GM23338 (cell line): ENCODE data around the gene DIS3L. TPM values are rescaled to one million over a fixed set of nuclear protein-coding genes. Genes with fewer than 3 reads are reported as not detected.

Source experiments
- ATAC-seq: fragments of 200-7000 bp; cut with Tn5 transposase; 3 replicates; pipeline ENCODE4 v1.9.1; 2020
- DNase-seq: peaks from one replicate; pipeline ENCODE4 v3.0.0-alpha.2; 2015; ENCODE audit warnings: low spot score
- H2AFZ ChIP-seq: fragments of 200-600 bp; sonication (generic); 2 replicates; pipeline ENCODE4 v1.8.0; 2016; ENCODE audit warnings: antibody characterized with exemption, mild to moderate bottlenecking, moderate library complexity
- H3F3A ChIP-seq: fragments of 200-600 bp; sonication (generic); replicated peaks from 2 replicates; pipeline ENCODE4 v1.8.0; 2017; ENCODE audit warnings: antibody characterized with exemption, mixed run types, low read depth
- H3K27ac ChIP-seq: fragments of 200-600 bp; sonication (generic); 2 replicates; pipeline ENCODE4 v1.6.1; 2016; ENCODE audit warnings: low read depth
- H3K27me3 ChIP-seq: fragments of 200-600 bp; sonication (generic); 2 replicates; pipeline ENCODE4 v1.8.0; 2016; ENCODE audit warnings: mild to moderate bottlenecking, mixed run types, moderate library complexity; ENCODE audit not compliant: insufficient read depth
- H3K36me3 ChIP-seq: fragments of 200-600 bp; sonication (generic); 2 replicates; pipeline ENCODE4 v1.8.0; 2016; ENCODE audit warnings: mild to moderate bottlenecking; ENCODE audit not compliant: insufficient read depth
- H3K4me1 ChIP-seq: fragments of 200-600 bp; sonication (generic); 2 replicates; pipeline ENCODE4 v1.8.0; 2016; ENCODE audit warnings: mild to moderate bottlenecking, moderate library complexity; ENCODE audit not compliant: insufficient read depth
- H3K4me2 ChIP-seq: fragments of 200-600 bp; sonication (generic); 2 replicates; pipeline ENCODE4 v1.7.1; 2017; ENCODE audit warnings: mixed run types
- H3K4me3 ChIP-seq: fragments of 200-600 bp; sonication (generic); 2 replicates; pipeline ENCODE4 v1.6.1; 2016; ENCODE audit warnings: mixed run types
- H3K79me2 ChIP-seq: fragments of 200-600 bp; sonication (generic); replicated peaks from 2 replicates; pipeline ENCODE4 v1.8.0; 2017; ENCODE audit warnings: mild to moderate bottlenecking; ENCODE audit not compliant: insufficient read depth
- H3K9me2 ChIP-seq: fragments of 200-600 bp; sonication (generic); 2 replicates; pipeline ENCODE4 v1.8.0; 2017; ENCODE audit not compliant: insufficient read depth
- H4K20me1 ChIP-seq: fragments of 200-600 bp; sonication (generic); replicated peaks from 2 replicates; pipeline ENCODE4 v1.8.0; 2017; ENCODE audit warnings: mild to moderate bottlenecking; ENCODE audit not compliant: insufficient read depth
- H3K27ac Mint-ChIP-seq: 2 replicates; pipeline ENCODE4 v1.8.0; 2020; ENCODE audit warnings: inconsistent platforms, mild to moderate bottlenecking, moderate library complexity, mixed read lengths
- H3K27me3 Mint-ChIP-seq: 3 replicates; pipeline ENCODE4 v1.8.0; 2022; ENCODE audit warnings: low read depth, mild to moderate bottlenecking, moderate library complexity, mixed read lengths, inconsistent platforms; ENCODE audit not compliant: insufficient read depth, poor library complexity
- H3K36me3 Mint-ChIP-seq: 3 replicates; pipeline ENCODE4 v1.8.0; 2021; ENCODE audit warnings: low read depth, mild to moderate bottlenecking, inconsistent platforms, moderate library complexity, mixed read lengths
- H3K4me1 Mint-ChIP-seq: 3 replicates; pipeline ENCODE4 v1.8.0; 2020; ENCODE audit warnings: mild to moderate bottlenecking, inconsistent platforms, mixed read lengths
- H3K4me3 Mint-ChIP-seq: 3 replicates; pipeline ENCODE4 v1.8.0; 2021; ENCODE audit warnings: moderate library complexity, mild to moderate bottlenecking, inconsistent platforms, mixed read lengths
- H3K9me3 Mint-ChIP-seq: 3 replicates; pipeline ENCODE4 v1.8.0; 2020; ENCODE audit warnings: moderate library complexity, mild to moderate bottlenecking, inconsistent platforms, mixed read lengths
- CTCF ChIP-seq, 2 experiments: fragments of 200-600 bp in 1 of 2; sonication (generic) in 1 of 2; conservative IDR thresholded peaks; 2 replicates each; pipeline versions ENCODE4 v1.5.1 to v1.6.1; 2016 to 2017; ENCODE audit warnings: antibody characterized with exemption in 2 of 2, low read depth in 2 of 2, mild to moderate bottlenecking in 2 of 2, moderate library complexity in 1 of 2
- EZH2phosphoT487 ChIP-seq: fragments of 200-600 bp; sonication (generic); IDR thresholded peaks from one replicate; pipeline ENCODE4 v1.8.1; 2018; ENCODE audit warnings: antibody characterized with exemption; ENCODE audit not compliant: unreplicated experiment
- NANOG ChIP-seq: IDR thresholded peaks from 2 replicates; pipeline ENCODE4 v1.6.1; 2016; ENCODE audit warnings: antibody characterized with exemption, borderline replicate concordance
- POLR2AphosphoS5 ChIP-seq: IDR thresholded peaks from 2 replicates; pipeline ENCODE4 v1.6.1; 2016; ENCODE audit warnings: antibody characterized with exemption, low read depth
- REST ChIP-seq: IDR thresholded peaks from one replicate; pipeline ENCODE4 v1.6.1; 2018; ENCODE audit warnings: antibody characterized with exemption; ENCODE audit not compliant: unreplicated experiment
- STAT1 ChIP-seq: IDR thresholded peaks from one replicate; pipeline ENCODE4 v1.6.1; 2016; ENCODE audit warnings: antibody characterized with exemption; ENCODE audit not compliant: unreplicated experiment
- ZNF114 ChIP-seq: fragments of 250-450 bp; sonication (Bioruptor Pico); IDR thresholded peaks from 2 replicates; pipeline ENCODE4 v1.5.0; 2020; ENCODE audit warnings: mild to moderate bottlenecking, moderate library complexity
- ZNF331 ChIP-seq: fragments of 250-450 bp; sonication (Bioruptor Pico); IDR thresholded peaks from 2 replicates; pipeline ENCODE4 v1.5.0; 2020; ENCODE audit warnings: low read depth, mild to moderate bottlenecking, moderate library complexity
- polyA plus RNA-seq: library from polyadenylated mRNA; unstranded; fragments of >200 nt; fragmentation: Nextera tagmentation; extraction: Ambion mirVana; gene quantifications from 2 replicates; pipeline ENCODE4 v1.2.1, GENCODE V29; 2016
- total RNA-seq: library from RNA; depleted of rRNA; stranded (reverse); fragments of >200 nt; shearing (Covaris generic); gene quantifications from 2 replicates; pipeline ENCODE4 v1.2.3, GENCODE V29; 2014

DIS3L gene
- total and polyA plus RNA-seq, 2 experiments from 2014 or later = 8.9 to 21.8 TPM

GRCh38 chr15:66292571-66293418, 573 bp upstream of the DIS3L start:
- peak overlapping the region; percentile 89 for H3K4me2 ChIP-seq
- H3K9me2 ChIP-seq = no peaks in the 10 kb centered on the region
- DNase-seq (no peak), ATAC-seq (no peak)
- H3K4me3 Mint-ChIP-seq = peak overlapping the region; percentile 80
- H3K27ac Mint-ChIP-seq = no peak overlapping the region
- no peaks in the 10 kb centered on the region for H4K20me1 ChIP-seq
- no peaks in the 10 kb centered on the region for H3K27me3 ChIP-seq
- peaks cover 3% of the 10 kb centered on the region; the same call in 2 of the 3 replicates for H3K36me3 Mint-ChIP-seq
- no peaks in the 10 kb centered on the region; the same call in 1 of the 2 replicates for H3F3A ChIP-seq
- H2AFZ ChIP-seq = peak overlapping the region; percentile 97
- peaks cover 29% of the 10 kb centered on the region for H3K4me1 ChIP-seq
- H3K27me3 Mint-ChIP-seq = peaks cover 2% of the 10 kb centered on the region
- peak overlapping the region; percentile 80 for H3K4me3 ChIP-seq
- no peak overlapping the region for H3K27ac ChIP-seq
- peaks cover 9% of the 10 kb centered on the region; the same call in 1 of the 2 replicates for H3K79me2 ChIP-seq
- TF ChIP-seq ZNF114 (no peak), CTCF (conservative IDR thresholded peaks at IDR 0.05; ENCODE audit: low read depth in 2 of 2) (no peak), EZH2phosphoT487 (no peak), REST (no peak), POLR2AphosphoS5 (no peak), STAT1 (no peak), ZNF331 (no peak), NANOG (no peak)
- H3K36me3 ChIP-seq = no peaks in the 10 kb centered on the region
- no peaks in the 10 kb centered on the region for H3K9me3 Mint-ChIP-seq
- H3K4me1 Mint-ChIP-seq = peaks cover 35% of the 10 kb centered on the region
